NCI-H2171 treated with DMSO at 0.1 percent for 48 hours (cell line): Measurements from ENCODE around the gene TPSAB1.
"Not testable (repeated sequence)": the region's sequence is repeated elsewhere in the genome, so short reads cannot be mapped to it uniquely, and the experiment has no call there.

ENCODE experiments used
- DNase-seq: peaks from one replicate; lab custom pipeline; 2025; lab: John Stamatoyannopoulos, UW

TPSAB1 gene

GRCh38 chr16:1249031-1249755 lies 8.7 kb downstream of the TPSAB1 start:
- not testable (repeated sequence) for DNase-seq

GRCh38 chr16:1253701-1254364 lies 13.3 kb downstream of the TPSAB1 start:
- DNase-seq: not testable (repeated sequence)

GRCh38 chr16:1254821-1255220 lies 14.3 kb downstream of the TPSAB1 start:
- not testable (repeated sequence) for DNase-seq

GRCh38 chr16:1255276-1256122 lies 15.0 kb downstream of the TPSAB1 start, which contains the start of gene TPSD1:
Gene TPSD1 (plus strand): TSS chr16:1256069. CDS start chr16:1256281, 212 bp downstream.
- not testable (repeated sequence) for DNase-seq

- not testable (repeated sequence) for DNase-seq
These were observed 15.9 kb downstream of the TPSAB1 start for GRCh38 chr16:1256296-1256873.

- no peak for DNase-seq
These were observed 16.4 kb downstream of the TPSAB1 start for GRCh38 chr16:1256874-1257322.

GRCh38 chr16:1257561-1258224 lies 17.2 kb downstream of the TPSAB1 start:
- no peak for DNase-seq

- no peak for DNase-seq
These were observed 17.7 kb downstream of the TPSAB1 start for GRCh38 chr16:1258225-1258600.

- no peak for DNase-seq
These were observed 18.6 kb downstream of the TPSAB1 start for GRCh38 chr16:1258906-1259759.

GRCh38 chr16:1259760-1260068 lies 19.2 kb downstream of the TPSAB1 start:
- DNase-seq: no peak

- no peak for DNase-seq
These were observed 19.7 kb downstream of the TPSAB1 start for GRCh38 chr16:1260101-1260680.

- DNase-seq: no peak
These were observed 20.8 kb downstream of the TPSAB1 start for GRCh38 chr16:1261131-1261892.

GRCh38 chr16:1262210-1262845 lies 21.8 kb downstream of the TPSAB1 start:
- no peak for DNase-seq

GRCh38 chr16:1262846-1263221 lies 22.3 kb downstream of the TPSAB1 start:
- no peak for DNase-seq

GRCh38 chr16:1263591-1264344 lies 23.3 kb downstream of the TPSAB1 start:
- DNase-seq: no peak

- DNase-seq: no peak
These were observed 24.0 kb downstream of the TPSAB1 start for GRCh38 chr16:1264345-1265089.

GRCh38 chr16:1265090-1265630 lies 24.7 kb downstream of the TPSAB1 start:
- DNase-seq: no peak
